ENCODE data around the gene MAPRE2. TPM values are rescaled to one million over a fixed set of nuclear protein-coding genes. Genes with fewer than 3 reads are reported as not detected.

The MAPRE2 gene
- total RNA-seq, 1 donor from 2014 or later: 9.4 TPM

DNA sequence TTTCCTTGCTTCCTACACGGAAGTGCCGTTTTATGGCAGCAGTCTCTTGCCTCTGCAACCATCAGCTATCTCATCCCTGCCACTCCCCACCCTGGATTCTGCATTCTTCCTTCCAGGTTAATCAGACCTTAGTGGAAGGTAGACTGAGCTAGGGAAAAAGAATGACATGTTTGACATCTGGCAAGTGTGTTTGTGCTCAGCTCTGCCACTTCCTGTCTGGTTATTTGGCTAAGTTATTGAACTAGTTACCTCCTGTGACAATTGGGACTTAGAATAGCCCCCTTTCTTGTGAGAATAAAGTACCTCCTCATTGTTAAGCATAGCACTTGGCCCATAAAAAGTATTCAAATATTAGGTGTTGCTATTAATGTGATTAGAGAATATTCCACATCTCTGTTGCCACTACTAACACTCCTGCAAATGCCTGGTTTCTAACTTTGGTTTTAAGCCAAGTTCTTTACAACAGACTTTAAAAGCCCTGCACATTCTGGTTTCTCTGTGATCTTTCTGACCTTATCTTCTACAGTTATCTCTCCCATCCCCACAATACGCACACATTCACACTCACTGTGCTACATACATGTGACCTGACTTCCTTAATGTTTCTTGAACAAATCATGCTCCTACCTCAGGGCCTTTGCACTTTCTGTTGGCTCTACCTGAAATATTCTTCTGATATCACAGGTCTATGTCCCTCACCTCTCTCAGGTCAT is 10.8 kb upstream of the MAPRE2 start:
- H3K9me3 ChIP-seq (ENCODE audit: control insufficient read depth in 3 of 3, low read length in 3 of 3): no peaks in the 10 kb centered on the region
- peak overlapping the region in 2 of 3 donors; percentile 16 to 34 for H3K4me3 ChIP-seq (ENCODE audit: low read length in 3 of 3)
- H3K27me3 ChIP-seq (ENCODE audit: control insufficient read depth in 3 of 3, insufficient read depth in 3 of 3, low read length in 3 of 3): no peaks in the 10 kb centered on the region
- H3K27ac ChIP-seq (ENCODE audit: low read depth, low read length): peak overlapping the region; percentile 4
- peaks cover 20 to 29% (median 26%) of the 10 kb centered on the region in 3 donors for H3K4me1 ChIP-seq (ENCODE audit: control insufficient read depth in 3 of 3, insufficient read depth in 3 of 3, low read length in 3 of 3)
- H3K36me3 ChIP-seq (ENCODE audit: control insufficient read depth in 3 of 3, insufficient read depth in 3 of 3, low read length in 3 of 3): no peaks in the 10 kb centered on the region
- peak overlapping the region in 2 of 3 donors; percentile 40 to 46 for H3K9ac ChIP-seq (ENCODE audit: low read depth in 1 of 3, low read length in 3 of 3)

DNA sequence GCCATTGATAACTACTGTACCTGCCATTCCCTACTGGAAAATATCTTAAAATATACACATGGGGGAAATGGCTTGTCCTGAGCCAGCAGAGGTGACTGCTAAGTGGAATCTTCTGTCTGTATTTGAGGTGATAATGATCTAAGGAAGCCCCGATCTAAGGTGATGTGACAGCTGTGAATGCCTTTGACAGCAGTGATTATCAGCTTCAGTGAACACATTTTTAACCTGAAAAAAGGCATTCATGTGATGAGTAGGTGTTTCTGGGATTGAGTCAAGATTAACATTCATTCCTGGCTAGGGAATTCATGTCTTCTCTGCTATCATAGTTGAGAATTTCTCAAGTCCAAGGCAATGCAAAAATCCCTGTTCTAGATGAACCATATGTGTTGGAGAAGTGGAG is 9.1 kb upstream of the MAPRE2 start:
- no peaks in the 10 kb centered on the region for H3K36me3 ChIP-seq (ENCODE audit: control insufficient read depth in 3 of 3, insufficient read depth in 3 of 3, low read length in 3 of 3)
- H3K4me3 ChIP-seq (ENCODE audit: low read length in 3 of 3): no peak overlapping the region
- peaks cover 7 to 16% (median 10%) of the 10 kb centered on the region in 3 donors for H3K4me1 ChIP-seq (ENCODE audit: control insufficient read depth in 3 of 3, insufficient read depth in 3 of 3, low read length in 3 of 3)
- no peaks in the 10 kb centered on the region for H3K9me3 ChIP-seq (ENCODE audit: control insufficient read depth in 3 of 3, low read length in 3 of 3)
- H3K9ac ChIP-seq (ENCODE audit: low read depth in 1 of 3, low read length in 3 of 3): no peak overlapping the region
- no peak overlapping the region for H3K27ac ChIP-seq (ENCODE audit: low read depth, low read length)
- H3K27me3 ChIP-seq (ENCODE audit: control insufficient read depth in 3 of 3, insufficient read depth in 3 of 3, low read length in 3 of 3): no peaks in the 10 kb centered on the region

DNA sequence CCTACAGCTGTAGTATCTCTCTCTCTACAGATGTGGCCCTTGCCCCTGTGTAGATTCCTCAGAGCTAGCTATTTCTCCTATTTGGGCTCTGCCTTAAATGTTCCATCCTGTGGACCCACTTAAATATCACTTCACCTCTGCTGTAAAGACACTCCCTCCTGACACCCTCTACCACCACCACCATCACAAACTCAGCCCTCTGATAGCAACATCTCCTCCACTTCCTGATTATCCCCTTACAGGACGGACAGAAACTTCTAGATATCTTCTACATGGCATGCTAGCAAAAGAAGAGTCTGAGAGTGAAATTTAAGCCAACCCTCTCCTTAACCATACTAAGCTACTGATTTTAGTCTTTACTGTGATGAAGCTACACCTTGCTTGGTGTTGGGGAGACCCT is 3.2 kb upstream of the MAPRE2 start:
- Histone ChIP-seq H3K36me3 (ENCODE audit: control insufficient read depth in 3 of 3, insufficient read depth in 3 of 3, low read length in 3 of 3) (no peaks in the 10 kb centered on the region), H3K4me3 (ENCODE audit: low read length in 3 of 3) (no peak overlapping the region), H3K9ac (ENCODE audit: low read depth in 1 of 3, low read length in 3 of 3) (no peak overlapping the region), H3K4me1 (ENCODE audit: control insufficient read depth in 3 of 3, insufficient read depth in 3 of 3, low read length in 3 of 3) (peaks cover 11 to 41% (median 22%) of the 10 kb centered on the region in 3 donors), H3K27me3 (ENCODE audit: control insufficient read depth in 3 of 3, insufficient read depth in 3 of 3, low read length in 3 of 3) (no peaks in the 10 kb centered on the region), H3K27ac (ENCODE audit: low read depth, low read length) (no peak overlapping the region), H3K9me3 (ENCODE audit: control insufficient read depth in 3 of 3, low read length in 3 of 3) (no peaks in the 10 kb centered on the region)

DNA sequence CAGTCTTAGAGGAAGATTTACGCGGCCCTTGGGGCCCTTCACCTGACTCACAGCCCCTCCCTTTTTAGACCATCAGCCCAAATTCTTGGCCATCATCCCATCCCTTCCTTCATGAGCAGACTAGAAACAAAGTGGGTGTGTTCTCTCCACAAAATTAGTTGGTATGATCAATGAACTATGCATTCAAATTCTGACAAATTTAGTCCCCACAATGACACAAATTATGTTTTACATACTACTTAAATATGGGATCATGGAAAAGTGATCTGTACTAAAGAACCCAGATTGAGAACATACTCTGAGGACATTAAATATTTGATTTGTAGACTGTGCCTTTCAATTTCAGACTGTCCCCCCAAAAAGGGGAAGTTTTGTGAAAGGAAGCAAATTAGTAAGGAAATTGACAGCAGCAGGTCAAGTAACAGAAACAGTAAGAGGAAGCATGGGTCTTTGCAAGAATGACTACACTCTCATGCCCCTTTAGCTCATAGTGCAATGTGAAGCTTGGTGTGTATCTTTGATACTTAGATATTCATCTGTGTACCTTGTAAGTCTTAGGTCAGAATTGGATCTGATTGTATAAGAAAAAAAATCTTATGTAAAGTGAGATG is 2.2 kb upstream of the MAPRE2 start:
- Histone ChIP-seq H3K36me3 (ENCODE audit: control insufficient read depth in 3 of 3, insufficient read depth in 3 of 3, low read length in 3 of 3) (no peaks in the 10 kb centered on the region), H3K27me3 (ENCODE audit: control insufficient read depth in 3 of 3, insufficient read depth in 3 of 3, low read length in 3 of 3) (no peaks in the 10 kb centered on the region), H3K9me3 (ENCODE audit: control insufficient read depth in 3 of 3, low read length in 3 of 3) (no peaks in the 10 kb centered on the region), H3K4me1 (ENCODE audit: control insufficient read depth in 3 of 3, insufficient read depth in 3 of 3, low read length in 3 of 3) (peaks cover 15 to 47% (median 31%) of the 10 kb centered on the region in 3 donors), H3K4me3 (ENCODE audit: low read length in 3 of 3) (no peak overlapping the region), H3K9ac (ENCODE audit: low read depth in 1 of 3, low read length in 3 of 3) (no peak overlapping the region), H3K27ac (ENCODE audit: low read depth, low read length) (peak overlapping the region; percentile 19)

DNA sequence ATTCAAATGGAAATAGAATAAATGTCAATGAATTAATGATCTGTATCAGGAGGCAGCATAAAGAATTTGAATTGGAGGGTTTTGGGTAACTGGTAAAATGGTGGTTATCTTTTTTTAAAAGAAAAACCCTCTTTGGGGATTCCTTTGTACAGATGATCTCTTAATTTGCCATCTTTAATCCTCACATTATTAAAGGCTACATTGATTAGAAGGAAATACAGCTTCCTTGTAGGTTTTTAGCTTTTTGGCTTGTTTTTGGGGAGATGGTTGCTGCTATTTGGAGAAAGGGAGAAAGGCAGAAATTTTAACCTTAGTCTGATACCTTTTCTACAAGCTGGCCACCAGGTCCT is 600 bp upstream of the MAPRE2 start:
- Histone ChIP-seq H3K36me3 (ENCODE audit: control insufficient read depth in 3 of 3, insufficient read depth in 3 of 3, low read length in 3 of 3) (no peaks in the 10 kb centered on the region), H3K27me3 (ENCODE audit: control insufficient read depth in 3 of 3, insufficient read depth in 3 of 3, low read length in 3 of 3) (no peaks in the 10 kb centered on the region), H3K9ac (ENCODE audit: low read depth in 1 of 3, low read length in 3 of 3) (peak overlapping the region; percentile 71 to 76 (median 72)), H3K27ac (ENCODE audit: low read depth, low read length) (peak overlapping the region; percentile 83), H3K4me3 (ENCODE audit: low read length in 3 of 3) (peak overlapping the region; percentile 93 to 96 (median 93)), H3K9me3 (ENCODE audit: control insufficient read depth in 3 of 3, low read length in 3 of 3) (no peaks in the 10 kb centered on the region), H3K4me1 (ENCODE audit: control insufficient read depth in 3 of 3, insufficient read depth in 3 of 3, low read length in 3 of 3) (peaks cover 27 to 59% (median 47%) of the 10 kb centered on the region in 3 donors)

DNA sequence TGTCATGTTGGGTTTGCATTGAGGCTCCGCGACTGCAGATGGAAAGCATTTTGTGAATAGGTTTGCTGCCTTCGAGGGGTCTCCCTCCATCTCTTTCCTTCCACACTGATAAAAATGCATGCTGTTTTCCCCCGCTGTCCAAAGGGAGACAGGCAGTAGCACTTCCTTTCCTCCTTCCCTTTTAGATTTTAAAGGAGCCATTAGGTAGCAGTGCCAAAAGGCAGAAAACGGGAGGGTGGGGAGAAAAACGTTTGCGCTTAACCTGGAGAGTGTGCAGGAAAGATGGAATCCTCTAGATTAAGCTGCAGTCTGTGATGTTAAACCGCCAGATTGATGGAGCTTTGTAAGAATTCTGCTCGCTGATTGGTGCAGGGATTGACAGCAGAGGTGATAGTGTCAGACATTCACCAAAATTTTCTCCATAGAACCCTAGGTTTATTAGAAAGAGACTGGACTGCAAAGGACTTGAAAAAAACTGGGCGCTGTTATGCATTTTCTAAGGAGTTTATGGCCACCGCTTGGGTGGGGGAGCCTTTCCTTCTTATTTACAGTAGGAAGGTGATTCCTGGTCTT is 688 bp downstream of the MAPRE2 start:
- H3K9me3 ChIP-seq (ENCODE audit: control insufficient read depth in 3 of 3, low read length in 3 of 3): no peaks in the 10 kb centered on the region
- H3K27ac ChIP-seq (ENCODE audit: low read depth, low read length): peak overlapping the region; percentile 83
- H3K9ac ChIP-seq (ENCODE audit: low read depth in 1 of 3, low read length in 3 of 3): peak overlapping the region; percentile 76 to 95 (median 94)
- H3K27me3 ChIP-seq (ENCODE audit: control insufficient read depth in 3 of 3, insufficient read depth in 3 of 3, low read length in 3 of 3): no peaks in the 10 kb centered on the region
- H3K4me3 ChIP-seq (ENCODE audit: low read length in 3 of 3): peak overlapping the region; percentile 93 to 96 (median 93)
- peaks cover 29 to 68% (median 55%) of the 10 kb centered on the region in 3 donors for H3K4me1 ChIP-seq (ENCODE audit: control insufficient read depth in 3 of 3, insufficient read depth in 3 of 3, low read length in 3 of 3)
- H3K36me3 ChIP-seq (ENCODE audit: control insufficient read depth in 3 of 3, insufficient read depth in 3 of 3, low read length in 3 of 3): no peaks in the 10 kb centered on the region

DNA sequence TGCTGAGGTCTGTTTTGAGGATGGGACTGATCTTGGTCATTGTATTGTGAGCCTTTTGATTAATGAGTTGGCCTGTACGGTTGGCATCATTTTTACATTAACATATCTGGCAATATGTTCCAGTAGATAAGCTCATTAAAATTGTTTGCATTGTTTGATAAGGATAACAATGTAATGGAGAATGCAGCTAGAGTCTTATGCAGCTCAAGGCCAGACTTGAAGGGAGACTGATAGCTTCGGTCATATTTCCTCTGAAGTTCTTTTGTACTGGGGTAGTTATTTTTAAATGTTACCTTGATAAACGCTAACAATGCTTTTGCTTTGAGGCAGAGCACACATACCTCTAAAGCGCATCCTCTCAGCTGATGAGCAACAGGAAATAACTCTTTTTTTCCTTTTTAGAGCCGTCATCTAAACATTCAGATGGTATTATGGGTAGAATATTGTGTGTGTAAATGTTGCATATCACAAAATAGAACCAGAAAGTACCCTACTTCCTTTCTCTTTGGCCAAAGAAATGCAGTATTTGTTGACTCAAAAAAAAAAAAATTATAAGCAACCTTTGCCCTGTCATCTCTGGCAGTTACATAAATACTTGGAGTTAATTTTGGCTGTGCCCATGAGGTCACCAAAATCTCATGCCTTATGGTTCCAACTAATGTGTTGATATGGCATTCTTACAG is 1.3 kb downstream of the MAPRE2 start:
- peaks cover 29 to 68% (median 55%) of the 10 kb centered on the region in 3 donors for H3K4me1 ChIP-seq (ENCODE audit: control insufficient read depth in 3 of 3, insufficient read depth in 3 of 3, low read length in 3 of 3)
- H3K27me3 ChIP-seq (ENCODE audit: control insufficient read depth in 3 of 3, insufficient read depth in 3 of 3, low read length in 3 of 3): no peaks in the 10 kb centered on the region
- peak overlapping the region; percentile 83 for H3K27ac ChIP-seq (ENCODE audit: low read depth, low read length)
- peak overlapping the region; percentile 76 to 95 (median 94) for H3K9ac ChIP-seq (ENCODE audit: low read depth in 1 of 3, low read length in 3 of 3)
- H3K4me3 ChIP-seq (ENCODE audit: low read length in 3 of 3): peak overlapping the region; percentile 93 to 96 (median 93)
- H3K9me3 ChIP-seq (ENCODE audit: control insufficient read depth in 3 of 3, low read length in 3 of 3): no peaks in the 10 kb centered on the region
- H3K36me3 ChIP-seq (ENCODE audit: control insufficient read depth in 3 of 3, insufficient read depth in 3 of 3, low read length in 3 of 3): no peaks in the 10 kb centered on the region

DNA sequence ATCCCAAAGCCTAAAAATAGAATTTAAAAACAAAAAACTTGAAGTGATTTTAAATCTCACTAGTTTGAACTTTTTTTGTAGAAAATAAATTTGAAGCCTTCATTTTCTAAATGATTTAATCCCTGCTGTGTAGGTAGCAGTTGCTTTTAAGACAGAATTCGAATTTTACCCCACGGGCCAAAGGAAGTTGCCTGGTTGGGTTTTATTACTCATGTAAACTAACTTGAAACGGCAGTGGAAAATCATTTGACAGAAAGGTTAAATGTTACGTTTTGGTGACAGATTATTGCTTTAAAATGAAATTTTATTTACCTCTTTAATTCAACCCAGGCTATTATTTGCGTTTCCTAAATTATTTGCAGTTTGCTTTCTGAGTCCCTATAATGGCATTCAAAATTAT is 2.0 kb downstream of the MAPRE2 start:
- H3K9ac ChIP-seq (ENCODE audit: low read depth in 1 of 3, low read length in 3 of 3): peak overlapping the region in 1 of 3 donors; percentile 94
- H3K4me3 ChIP-seq (ENCODE audit: low read length in 3 of 3): peak overlapping the region in 2 of 3 donors; percentile 41 to 93

DNA sequence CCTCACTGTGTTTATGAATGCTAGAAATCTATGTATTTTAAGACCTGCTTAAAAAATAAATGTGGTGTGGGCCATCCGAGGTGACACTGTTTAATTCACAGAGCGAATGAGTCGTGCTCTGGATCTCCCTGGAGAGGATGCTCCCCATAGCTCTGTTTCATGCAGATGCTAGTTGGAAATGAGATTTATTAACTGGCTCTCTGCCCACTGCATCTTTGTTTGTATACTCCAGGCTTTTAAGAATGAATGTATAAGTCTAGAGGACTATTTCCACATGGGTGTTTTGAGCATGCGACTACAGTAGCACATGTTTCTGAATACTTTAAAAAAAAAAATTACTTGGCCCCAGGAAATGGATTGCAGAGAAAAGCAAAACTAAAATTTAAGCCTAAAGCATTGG is 3.9 kb downstream of the MAPRE2 start:
- Histone ChIP-seq H3K4me3 (ENCODE audit: low read length in 3 of 3) (no peak overlapping the region), H3K27ac (ENCODE audit: low read depth, low read length) (peak overlapping the region; percentile 31), H3K9me3 (ENCODE audit: control insufficient read depth in 3 of 3, low read length in 3 of 3) (no peaks in the 10 kb centered on the region), H3K27me3 (ENCODE audit: control insufficient read depth in 3 of 3, insufficient read depth in 3 of 3, low read length in 3 of 3) (no peaks in the 10 kb centered on the region), H3K9ac (ENCODE audit: low read depth in 1 of 3, low read length in 3 of 3) (no peak overlapping the region), H3K36me3 (ENCODE audit: control insufficient read depth in 3 of 3, insufficient read depth in 3 of 3, low read length in 3 of 3) (no peaks in the 10 kb centered on the region), H3K4me1 (ENCODE audit: control insufficient read depth in 3 of 3, insufficient read depth in 3 of 3, low read length in 3 of 3) (peaks cover 31 to 60% (median 55%) of the 10 kb centered on the region in 3 donors)

More for the DNA sequence above, 2.0 kb downstream of the MAPRE2 start:
- H3K27ac ChIP-seq (ENCODE audit: low read depth, low read length): peak overlapping the region; percentile 83
- peaks cover 28 to 61% (median 53%) of the 10 kb centered on the region in 3 donors for H3K4me1 ChIP-seq (ENCODE audit: control insufficient read depth in 3 of 3, insufficient read depth in 3 of 3, low read length in 3 of 3)
- H3K36me3 ChIP-seq (ENCODE audit: control insufficient read depth in 3 of 3, insufficient read depth in 3 of 3, low read length in 3 of 3): no peaks in the 10 kb centered on the region
- no peaks in the 10 kb centered on the region for H3K27me3 ChIP-seq (ENCODE audit: control insufficient read depth in 3 of 3, insufficient read depth in 3 of 3, low read length in 3 of 3)
- no peaks in the 10 kb centered on the region for H3K9me3 ChIP-seq (ENCODE audit: control insufficient read depth in 3 of 3, low read length in 3 of 3)

Data from skeletal muscle tissue (tissue), 4 donors.